Measurements from ENCODE around the gene GM2A. TPM values are rescaled to one million over a fixed set of nuclear protein-coding genes. Genes with fewer than 3 reads are reported as not detected.

GM2A gene
- total and polyA plus RNA-seq, 2 of the 8 experiments (the other 6 are each of a cell fraction or from before 2014, with no cell fraction given), result 18.5 to 32.2 TPM

GRCh38 chr5:151317871-151318270 is 64.9 kb downstream of the GM2A start:
- Histone ChIP-seq H3K4me2 (ENCODE audit: insufficient read depth in 1 of 2, low read depth in 2 of 2, low read length in 2 of 2) (no peak overlapping the region), H3K9ac (replicated peaks in 1 of 4; ENCODE audit: extremely low read depth in 1 of 4, low read depth in 3 of 4, low read length in 3 of 4) (no peak overlapping the region), H3K56ac (replicated peaks; ENCODE audit: insufficient read length, low read depth, low read length) (no peak overlapping the region), H4K5ac (ENCODE audit: insufficient read length, low read depth, low read length) (no peak overlapping the region), H4K8ac (ENCODE audit: extremely low read depth, insufficient read depth, low read length) (no peak overlapping the region), H3K14ac (ENCODE audit: insufficient read length) (no peak overlapping the region), H3K4me1 (replicated peaks in 1 of 4; ENCODE audit: control insufficient read depth in 3 of 4, insufficient read depth in 4 of 4, low read length in 3 of 4) (peaks cover 0 to 2% (median 1%) of the 10 kb centered on the region in 4 experiments; a peak in 3 of 7 replicates), H2AFZ (ENCODE audit: low read length) (no peak overlapping the region), H3K23ac (ENCODE audit: insufficient read length) (no peak overlapping the region), H2BK20ac (ENCODE audit: low read length) (no peak overlapping the region), H3K4me3 (ENCODE audit: extremely low read depth in 1 of 4, insufficient read depth in 2 of 4, low read depth in 3 of 4, low read length in 4 of 4) (no peak overlapping the region), H3K27me3 (replicated peaks in 1 of 4; ENCODE audit: control insufficient read depth in 3 of 4, extremely low read depth in 1 of 4, insufficient read depth in 3 of 4, low read length in 3 of 4) (no peaks in the 10 kb centered on the region; a peak in 1 of 7 replicates), H2BK12ac (ENCODE audit: low read depth, low read length) (no peak overlapping the region), H3K18ac (ENCODE audit: extremely low read depth, low read length) (no peak overlapping the region), H4K20me1 (replicated peaks in 1 of 2; ENCODE audit: control insufficient read depth in 1 of 2, insufficient read depth in 2 of 2, low read length in 2 of 2) (no peaks in the 10 kb centered on the region), H3K23me2 (ENCODE audit: low read depth, low read length) (no peaks in the 10 kb centered on the region), H3K27ac (ENCODE audit: low read depth, low read length) (no peak overlapping the region), H3K4ac (replicated peaks; ENCODE audit: insufficient read length, low read depth, low read length) (no peak overlapping the region), H3K36me3 (ENCODE audit: control insufficient read depth in 2 of 4, insufficient read depth in 4 of 4, low read length in 3 of 4) (no peaks in the 10 kb centered on the region), H2BK5ac (ENCODE audit: low read depth, low read length) (no peak overlapping the region), H3K79me2 (ENCODE audit: control insufficient read depth in 1 of 2, insufficient read depth in 2 of 2, low read length in 2 of 2) (no peaks in the 10 kb centered on the region), H2BK15ac (ENCODE audit: low read length) (no peak overlapping the region), H3K9me3 (ENCODE audit: insufficient read depth in 2 of 2, low read depth in 1 of 2, low read length in 1 of 2) (no peaks in the 10 kb centered on the region), H2AK5ac (ENCODE audit: low read depth, low read length) (no peak overlapping the region), H4K91ac (replicated peaks; ENCODE audit: insufficient read length, low read length) (no peak overlapping the region), H2BK120ac (replicated peaks; ENCODE audit: low read depth, low read length) (no peak overlapping the region), H3K79me1 (ENCODE audit: low read depth, low read length) (no peaks in the 10 kb centered on the region)
- ChIA-PET POLR2A (ENCODE audit: partially characterized antibody) (no interaction called here), CTCF (ENCODE audit: partially characterized antibody) (interaction anchor here (0.6 to 4.8 kb wide), 9 partner anchors 10 to 146 kb away, joined by 3 to 45 read pairs (median 4); partner anchors contain the start of gene SLC36A3)
- WGBS, 2 experiments (ENCODE audit: extremely low coverage in 1 of 2, insufficient coverage in 1 of 2, insufficient read length in 1 of 2, insufficient replicate concordance in 2 of 2, low coverage in 1 of 2, low lambda C conversion rate in 2 of 2, missing lambda C conversion rate in 1 of 2), result 76% methylated on average over 2 of the region's 2 CpGs; no CpG with 5 or more reads in 1 of the 2 experiments
- FAIRE-seq (no peak), DNase-seq (ENCODE audit: low read depth in 1 of 2, low spot score in 2 of 2) (no peak)
- TF ChIP-seq, protein P1, sequence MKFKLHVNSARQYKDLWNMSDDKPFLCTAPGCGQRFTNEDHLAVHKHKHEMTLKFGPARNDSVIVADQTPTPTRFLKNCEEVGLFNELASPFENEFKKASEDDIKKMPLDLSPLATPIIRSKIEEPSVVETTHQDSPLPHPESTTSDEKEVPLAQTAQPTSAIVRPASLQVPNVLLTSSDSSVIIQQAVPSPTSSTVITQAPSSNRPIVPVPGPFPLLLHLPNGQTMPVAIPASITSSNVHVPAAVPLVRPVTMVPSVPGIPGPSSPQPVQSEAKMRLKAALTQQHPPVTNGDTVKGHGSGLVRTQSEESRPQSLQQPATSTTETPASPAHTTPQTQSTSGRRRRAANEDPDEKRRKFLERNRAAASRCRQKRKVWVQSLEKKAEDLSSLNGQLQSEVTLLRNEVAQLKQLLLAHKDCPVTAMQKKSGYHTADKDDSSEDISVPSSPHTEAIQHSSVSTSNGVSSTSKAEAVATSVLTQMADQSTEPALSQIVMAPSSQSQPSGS (IDR thresholded peaks at IDR 0.05; ENCODE audit: low read length), result no peak
- TF ChIP-seq CTCF (IDR thresholded peaks at IDR 0.05; ENCODE audit: control extremely low read depth in 1 of 3, insufficient read depth in 1 of 3, low read depth in 1 of 3, low read length in 3 of 3) (no peak), SUZ12 (IDR thresholded peaks at IDR 0.05; ENCODE audit: low read length) (no peak), BCL11A (IDR thresholded peaks at IDR 0.05; ENCODE audit: low read depth in 2 of 2, low read length in 2 of 2) (no peak), NRF1 (IDR thresholded peaks at IDR 0.05; ENCODE audit: low read depth, low read length) (no peak), SAP30 (IDR thresholded peaks at IDR 0.05; ENCODE audit: insufficient read depth, insufficient replicate concordance, low read length) (no peak), BACH1 (IDR thresholded peaks at IDR 0.05; ENCODE audit: low read length) (no peak)
- TF ChIP-seq, protein P2, sequence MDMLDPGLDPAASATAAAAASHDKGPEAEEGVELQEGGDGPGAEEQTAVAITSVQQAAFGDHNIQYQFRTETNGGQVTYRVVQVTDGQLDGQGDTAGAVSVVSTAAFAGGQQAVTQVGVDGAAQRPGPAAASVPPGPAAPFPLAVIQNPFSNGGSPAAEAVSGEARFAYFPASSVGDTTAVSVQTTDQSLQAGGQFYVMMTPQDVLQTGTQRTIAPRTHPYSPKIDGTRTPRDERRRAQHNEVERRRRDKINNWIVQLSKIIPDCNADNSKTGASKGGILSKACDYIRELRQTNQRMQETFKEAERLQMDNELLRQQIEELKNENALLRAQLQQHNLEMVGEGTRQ (IDR thresholded peaks at IDR 0.05; ENCODE audit: low read length), result no peak
